SK-N-SH (cell line): ENCODE results near the gene NFX1. TPM values are rescaled to one million over a fixed set of nuclear protein-coding genes. Genes with fewer than 3 reads are reported as not detected.

ENCODE experiments used
- CTCF ChIA-PET: fragments of 300-600, 350-600 bp; formaldehyde crosslinking; extraction: SDS; loops from one replicate; lab custom pipeline; 2021; lab: Yijun Ruan, JAX
- POLR2A ChIA-PET: fragments of 350-600 bp; sonication (Branson Sonifier 250); formaldehyde crosslinking; extraction: SDS; loops from one replicate; lab custom pipeline; 2020; ENCODE audit warnings: antibody characterized with exemption, inconsistent platforms; lab: Yijun Ruan, JAX
- DNase-seq: peaks from one replicate; pipeline ENCODE4 v3.0.0; 2012
- H2AFZ ChIP-seq: fragments of 200-600 bp; sonication (generic); 2 replicates; pipeline ENCODE4 v1.8.1; 2016; ENCODE audit warnings: antibody characterized with exemption, mild to moderate bottlenecking, low read depth
- H3F3A ChIP-seq: fragments of 200-600 bp; sonication (generic); replicated peaks from 2 replicates; pipeline ENCODE3; 2016; ENCODE audit warnings: antibody characterized with exemption, mild to moderate bottlenecking; ENCODE audit not compliant: insufficient read depth
- H3K27ac ChIP-seq, 2 experiments: fragments of 200-500 bp in 1 of 2; fragments of 200-600 bp in 1 of 2; sonication (Bioruptor generic) in 1 of 2; sonication (generic), shearing (Covaris generic) in 1 of 2; 2 replicates each; pipeline versions ENCODE4 v1.5.1 to v1.6.1; 2014 to 2016; ENCODE audit warnings: low read depth in 2 of 2, inconsistent platforms in 1 of 2, low read length in 1 of 2, mild to moderate bottlenecking in 1 of 2, mixed read lengths in 1 of 2
- H3K27me3 ChIP-seq: fragments of 200-600 bp; sonication (generic), shearing (Covaris generic); 2 replicates; pipeline ENCODE4 v1.6.1; 2016; ENCODE audit warnings: mixed run types; ENCODE audit not compliant: insufficient read depth
- H3K36me3 ChIP-seq, 2 experiments: fragments of 200-500 bp in 1 of 2; fragments of 200-600 bp in 1 of 2; sonication (Bioruptor generic) in 1 of 2; sonication (generic) in 1 of 2; replicated peaks in 1 of 2; 2 replicates each; pipeline versions ENCODE3 to v1.5.1; 2014 to 2016; ENCODE audit warnings: low read length in 1 of 2, mild to moderate bottlenecking in 1 of 2; ENCODE audit not compliant: insufficient read depth in 2 of 2, control insufficient read depth in 1 of 2
- H3K4me1 ChIP-seq, 2 experiments: fragments of 200-500 bp in 1 of 2; fragments of 200-600 bp in 1 of 2; sonication (Bioruptor generic) in 1 of 2; sonication (generic), shearing (Covaris generic) in 1 of 2; 2 replicates each; pipeline versions ENCODE4 v1.5.1 to v1.6.1; 2014 to 2016; ENCODE audit warnings: low read depth in 1 of 2, low read length in 1 of 2, mixed run types in 1 of 2; ENCODE audit not compliant: insufficient read depth in 2 of 2, control insufficient read depth in 1 of 2
- H3K4me2 ChIP-seq: fragments of 200-600 bp; sonication (generic), shearing (Covaris generic); 2 replicates; pipeline ENCODE4 v1.6.1; 2017; ENCODE audit warnings: mixed run types
- H3K4me3 ChIP-seq, 2 experiments: fragments of 200-500 bp in 1 of 2; fragments of 200-600 bp in 1 of 2; sonication (Bioruptor generic) in 1 of 2; sonication (generic), shearing (Covaris generic) in 1 of 2; 2 replicates each; pipeline versions ENCODE4 v1.5.1 to v1.8.1; 2014 to 2016; ENCODE audit warnings: low read depth in 2 of 2, inconsistent platforms in 1 of 2, low read length in 1 of 2, mild to moderate bottlenecking in 1 of 2, mixed read lengths in 1 of 2, moderate library complexity in 1 of 2
- H3K79me2 ChIP-seq: fragments of 200-600 bp; sonication (generic); 2 replicates; pipeline ENCODE4 v1.8.1; 2017; ENCODE audit warnings: mild to moderate bottlenecking; ENCODE audit not compliant: insufficient read depth
- H3K9ac ChIP-seq: fragments of 200-600 bp; sonication (generic); 2 replicates; pipeline ENCODE4 v1.6.1; 2017; ENCODE audit warnings: mixed run types
- H3K9me2 ChIP-seq: fragments of 200-600 bp; sonication (generic); 2 replicates; pipeline ENCODE4 v1.6.1; 2017; ENCODE audit warnings: mixed run types
- H3K9me3 ChIP-seq: fragments of 200-600 bp; sonication (generic); 2 replicates; pipeline ENCODE4 v1.6.1; 2017; ENCODE audit warnings: mixed run types, mild to moderate bottlenecking, moderate library complexity
- H4K20me1 ChIP-seq: fragments of 200-600 bp; sonication (generic); 2 replicates; pipeline ENCODE4 v1.6.1; 2017; ENCODE audit warnings: mild to moderate bottlenecking, mixed run types; ENCODE audit not compliant: insufficient read depth
- CHD2 ChIP-seq: fragments of 150-350 bp; IDR thresholded peaks from 2 replicates; pipeline ENCODE4 v1.6.1; 2018; ENCODE audit warnings: low read length; ENCODE audit not compliant: partially characterized antibody
- ELF1 ChIP-seq: IDR thresholded peaks from 2 replicates; pipeline ENCODE4 v1.4.0; 2012
- EP300 ChIP-seq, 2 experiments: IDR thresholded peaks; 2 replicates each; pipeline versions ENCODE4 v1.4.0 to v1.6.1; 2012; ENCODE audit warnings: borderline replicate concordance in 1 of 2, low read depth in 1 of 2, low read length in 1 of 2
- FOXJ3 ChIP-seq: sonication (generic); formaldehyde crosslinking; IDR thresholded peaks from 2 replicates; pipeline ENCODE4 v1.5.1; 2020; ENCODE audit warnings: mild to moderate bottlenecking, missing genetic modification reagents
- GABPA ChIP-seq: IDR thresholded peaks from 2 replicates; pipeline ENCODE4 v1.4.0; 2012; ENCODE audit warnings: low read depth, mild to moderate bottlenecking
- GATA2 ChIP-seq: sonication (generic); formaldehyde crosslinking; IDR thresholded peaks from 2 replicates; pipeline ENCODE4 v1.5.0; 2020; ENCODE audit warnings: mild to moderate bottlenecking, missing genetic modification reagents
- JUND ChIP-seq: IDR thresholded peaks from 2 replicates; pipeline ENCODE4 v1.4.0; 2012
- MEF2A ChIP-seq: IDR thresholded peaks from 2 replicates; pipeline ENCODE4 v1.4.0; 2012; ENCODE audit warnings: low read depth, borderline replicate concordance
- NFIC ChIP-seq: IDR thresholded peaks from 2 replicates; pipeline ENCODE4 v1.4.0; 2012; ENCODE audit warnings: borderline replicate concordance
- POLR2AphosphoS5 ChIP-seq: IDR thresholded peaks from 2 replicates; pipeline ENCODE4 v1.6.1; 2012; ENCODE audit warnings: low read depth, low read length
- RCOR1 ChIP-seq: fragments of 150-350 bp; IDR thresholded peaks from 2 replicates; pipeline ENCODE4 v1.6.1; 2017; ENCODE audit warnings: antibody characterized with exemption, low read length
- RFX5 ChIP-seq: IDR thresholded peaks from 2 replicates; pipeline ENCODE4 v1.6.1; 2012; ENCODE audit warnings: mild to moderate bottlenecking, improper control_type of control experiment, low read length
- SIN3A ChIP-seq: IDR thresholded peaks from 2 replicates; pipeline ENCODE4 v1.6.1; 2012; ENCODE audit warnings: low read depth, mild to moderate bottlenecking, low read length, moderate library complexity, borderline replicate concordance
- SMC3 ChIP-seq: IDR thresholded peaks from 2 replicates; pipeline ENCODE4 v1.6.1; 2012; ENCODE audit warnings: low read depth, low read length, improper control_type of control experiment
- TAF1 ChIP-seq: IDR thresholded peaks from 2 replicates; pipeline ENCODE4 v1.6.1; 2012; ENCODE audit warnings: low read depth, mild to moderate bottlenecking, low read length, moderate library complexity, borderline replicate concordance
- YY1 ChIP-seq: IDR thresholded peaks from 2 replicates; pipeline ENCODE4 v1.4.0; 2012; ENCODE audit warnings: low read depth, mild to moderate bottlenecking
- WGBS: methylation state at CpG from one replicate; pipeline ENCODE4 v1.1.6; 2017; ENCODE audit warnings: low lambda C conversion rate; 5-methylcytosine and 5-hydroxymethylcytosine counted together
- polyA plus RNA-seq, 3 experiments: library from polyadenylated mRNA; depleted of rRNA; stranded (reverse); fragments of >200 nt; gene quantifications; 2 replicates each; pipeline ENCODE4 v1.2.3, GENCODE V29; 2012
- TF ChIP-seq, protein P1 (sequence below): fragments of 200-600 bp; sonication (generic); IDR thresholded peaks from 2 replicates; pipeline ENCODE4 v1.6.1; 2017; ENCODE audit warnings: antibody characterized with exemption, mild to moderate bottlenecking, moderate library complexity
- TF ChIP-seq, protein P2 (sequence below): IDR thresholded peaks from 2 replicates; pipeline ENCODE4 v1.4.0; 2012; ENCODE audit warnings: low read depth, borderline replicate concordance
- TF ChIP-seq, protein P3 (sequence below): IDR thresholded peaks from 2 replicates; pipeline ENCODE4 v1.4.0; 2012; ENCODE audit warnings: low read depth, borderline replicate concordance
- TF ChIP-seq, protein P4 (sequence below): fragments of 150-350 bp; IDR thresholded peaks from 2 replicates; pipeline ENCODE4 v1.6.1; 2017; ENCODE audit warnings: antibody characterized with exemption, low read length, low read depth, borderline replicate concordance
- TF ChIP-seq, protein P5 (sequence below): IDR thresholded peaks from 2 replicates; pipeline ENCODE4 v1.4.0; 2012; ENCODE audit warnings: low read depth

The NFX1 gene
- polyA plus RNA-seq, 1 of the 3 experiments (the other 2 are of a cell fraction), result 19.6 TPM

DNA sequence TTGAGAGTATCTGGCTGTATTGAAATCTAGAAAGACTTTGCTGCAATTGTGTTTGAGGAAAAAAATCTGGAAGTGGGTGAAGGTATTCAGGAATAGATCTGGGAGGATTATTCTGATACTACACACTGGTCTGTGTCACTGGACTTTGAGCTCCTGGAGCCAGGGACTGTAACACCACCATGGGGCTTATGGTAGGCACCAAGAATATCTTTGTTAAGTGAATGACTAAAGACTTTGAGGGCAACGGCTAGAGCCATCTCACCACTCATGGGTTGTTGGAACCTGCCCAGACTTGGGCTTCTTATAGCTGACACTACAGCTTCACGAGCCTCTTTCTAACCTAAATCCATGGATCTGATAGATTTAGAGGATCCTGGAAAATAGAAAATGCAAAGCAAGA lies 10.2 kb downstream of the NFX1 start (continued):
- TF ChIP-seq, protein P1, sequence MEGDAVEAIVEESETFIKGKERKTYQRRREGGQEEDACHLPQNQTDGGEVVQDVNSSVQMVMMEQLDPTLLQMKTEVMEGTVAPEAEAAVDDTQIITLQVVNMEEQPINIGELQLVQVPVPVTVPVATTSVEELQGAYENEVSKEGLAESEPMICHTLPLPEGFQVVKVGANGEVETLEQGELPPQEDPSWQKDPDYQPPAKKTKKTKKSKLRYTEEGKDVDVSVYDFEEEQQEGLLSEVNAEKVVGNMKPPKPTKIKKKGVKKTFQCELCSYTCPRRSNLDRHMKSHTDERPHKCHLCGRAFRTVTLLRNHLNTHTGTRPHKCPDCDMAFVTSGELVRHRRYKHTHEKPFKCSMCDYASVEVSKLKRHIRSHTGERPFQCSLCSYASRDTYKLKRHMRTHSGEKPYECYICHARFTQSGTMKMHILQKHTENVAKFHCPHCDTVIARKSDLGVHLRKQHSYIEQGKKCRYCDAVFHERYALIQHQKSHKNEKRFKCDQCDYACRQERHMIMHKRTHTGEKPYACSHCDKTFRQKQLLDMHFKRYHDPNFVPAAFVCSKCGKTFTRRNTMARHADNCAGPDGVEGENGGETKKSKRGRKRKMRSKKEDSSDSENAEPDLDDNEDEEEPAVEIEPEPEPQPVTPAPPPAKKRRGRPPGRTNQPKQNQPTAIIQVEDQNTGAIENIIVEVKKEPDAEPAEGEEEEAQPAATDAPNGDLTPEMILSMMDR, result no peak
- TF ChIP-seq GATA2 (CRISPR knock-in tag) (no peak), TAF1 (no peak), JUND (no peak), POLR2AphosphoS5 (no peak)
- TF ChIP-seq, protein P2, sequence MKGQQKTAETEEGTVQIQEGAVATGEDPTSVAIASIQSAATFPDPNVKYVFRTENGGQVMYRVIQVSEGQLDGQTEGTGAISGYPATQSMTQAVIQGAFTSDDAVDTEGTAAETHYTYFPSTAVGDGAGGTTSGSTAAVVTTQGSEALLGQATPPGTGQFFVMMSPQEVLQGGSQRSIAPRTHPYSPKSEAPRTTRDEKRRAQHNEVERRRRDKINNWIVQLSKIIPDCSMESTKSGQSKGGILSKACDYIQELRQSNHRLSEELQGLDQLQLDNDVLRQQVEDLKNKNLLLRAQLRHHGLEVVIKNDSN, result no peak

DNA sequence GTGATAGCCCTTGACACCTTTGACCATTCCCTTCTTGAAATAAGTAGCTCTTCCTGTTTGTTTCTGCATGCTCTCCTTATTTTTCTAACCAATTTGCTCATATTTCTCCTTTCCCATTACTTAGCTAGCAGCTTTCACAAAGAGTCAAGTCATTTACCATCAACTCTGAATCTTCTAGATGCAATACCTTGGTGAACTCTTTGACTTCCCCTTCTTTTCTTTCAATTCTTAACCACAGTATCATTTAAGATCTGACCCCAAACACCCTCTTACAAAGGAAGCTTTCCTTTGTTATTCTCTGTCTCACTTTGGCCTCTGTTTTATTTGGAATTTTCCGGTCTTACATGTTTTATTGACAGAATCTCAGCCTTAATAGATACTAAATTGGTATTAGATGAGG lies 14.0 kb downstream of the NFX1 start:
- peaks cover 38% of the 10 kb centered on the region for H3K79me2 ChIP-seq

DNA sequence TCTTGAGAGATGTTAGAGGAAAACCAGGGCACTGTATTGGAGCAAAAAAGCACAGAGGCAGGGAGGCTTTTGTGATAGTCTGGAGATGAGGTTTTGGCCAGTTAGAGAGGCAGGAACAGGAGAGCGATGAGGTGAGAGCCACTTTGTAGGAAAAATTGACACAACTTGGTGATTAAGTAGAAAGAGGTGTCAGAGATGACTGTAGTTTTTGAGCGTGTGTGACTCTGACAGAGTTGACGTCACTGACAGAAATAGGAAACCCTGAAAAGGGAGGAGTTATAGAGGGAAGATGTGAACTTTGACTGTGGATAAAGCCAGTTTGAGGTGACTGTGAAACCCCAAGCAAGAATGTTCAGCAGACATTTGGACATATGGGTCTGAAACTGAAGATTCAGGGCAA lies 15.7 kb downstream of the NFX1 start:
- Histone ChIP-seq H3K9me3 (no peaks in the 10 kb centered on the region), H3K79me2 (peaks cover 24% of the 10 kb centered on the region), H3K27ac (no peak overlapping the region), H3K36me3 (peaks cover 81 to 93% of the 10 kb centered on the region in 2 experiments), H2AFZ (no peak overlapping the region), H3K4me3 (no peak overlapping the region), H3K9me2 (no peaks in the 10 kb centered on the region), H4K20me1 (no peaks in the 10 kb centered on the region), H3F3A (no peaks in the 10 kb centered on the region), H3K4me1 (no peaks in the 10 kb centered on the region), H3K27me3 (no peaks in the 10 kb centered on the region), H3K4me2 (no peak overlapping the region), H3K9ac (no peak overlapping the region)
- CTCF ChIA-PET, result interaction anchor here (0.7 kb wide), 1 partner anchor 170 kb away, joined by 3 read pairs; no protein-coding TSS in a partner anchor
- DNase-seq, result no peak
- POLR2A ChIA-PET, result no interaction called here
- 96% methylated on average over 3 of the region's 3 CpGs for WGBS
- TF ChIP-seq TAF1 (no peak), ELF1 (no peak), SIN3A (no peak), SMC3 (no peak), MEF2A (no peak), FOXJ3 (CRISPR knock-in tag) (no peak), RFX5 (no peak), EP300 (IDR thresholded peaks at IDR 0.05; ENCODE audit: borderline replicate concordance in 1 of 2, low read depth in 1 of 2, low read length in 1 of 2) (no peak), NFIC (no peak), YY1 (no peak), CHD2 (no peak), POLR2AphosphoS5 (no peak), RCOR1 (no peak)
- TF ChIP-seq, protein P3, sequence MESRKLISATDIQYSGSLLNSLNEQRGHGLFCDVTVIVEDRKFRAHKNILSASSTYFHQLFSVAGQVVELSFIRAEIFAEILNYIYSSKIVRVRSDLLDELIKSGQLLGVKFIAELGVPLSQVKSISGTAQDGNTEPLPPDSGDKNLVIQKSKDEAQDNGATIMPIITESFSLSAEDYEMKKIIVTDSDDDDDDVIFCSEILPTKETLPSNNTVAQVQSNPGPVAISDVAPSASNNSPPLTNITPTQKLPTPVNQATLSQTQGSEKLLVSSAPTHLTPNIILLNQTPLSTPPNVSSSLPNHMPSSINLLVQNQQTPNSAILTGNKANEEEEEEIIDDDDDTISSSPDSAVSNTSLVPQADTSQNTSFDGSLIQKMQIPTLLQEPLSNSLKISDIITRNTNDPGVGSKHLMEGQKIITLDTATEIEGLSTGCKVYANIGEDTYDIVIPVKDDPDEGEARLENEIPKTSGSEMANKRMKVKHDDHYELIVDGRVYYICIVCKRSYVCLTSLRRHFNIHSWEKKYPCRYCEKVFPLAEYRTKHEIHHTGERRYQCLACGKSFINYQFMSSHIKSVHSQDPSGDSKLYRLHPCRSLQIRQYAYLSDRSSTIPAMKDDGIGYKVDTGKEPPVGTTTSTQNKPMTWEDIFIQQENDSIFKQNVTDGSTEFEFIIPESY, result no peak
- TF ChIP-seq, protein P2, result no peak
- TF ChIP-seq, protein P4, sequence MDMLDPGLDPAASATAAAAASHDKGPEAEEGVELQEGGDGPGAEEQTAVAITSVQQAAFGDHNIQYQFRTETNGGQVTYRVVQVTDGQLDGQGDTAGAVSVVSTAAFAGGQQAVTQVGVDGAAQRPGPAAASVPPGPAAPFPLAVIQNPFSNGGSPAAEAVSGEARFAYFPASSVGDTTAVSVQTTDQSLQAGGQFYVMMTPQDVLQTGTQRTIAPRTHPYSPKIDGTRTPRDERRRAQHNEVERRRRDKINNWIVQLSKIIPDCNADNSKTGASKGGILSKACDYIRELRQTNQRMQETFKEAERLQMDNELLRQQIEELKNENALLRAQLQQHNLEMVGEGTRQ, result no peak

More for the DNA sequence above, 14.0 kb downstream of the NFX1 start:
- H2AFZ ChIP-seq, result no peak overlapping the region
- no peaks in the 10 kb centered on the region for H3K4me1 ChIP-seq
- no peaks in the 10 kb centered on the region for H4K20me1 ChIP-seq
- no peak for TF ChIP-seq GABPA
- TF ChIP-seq, protein P5, sequence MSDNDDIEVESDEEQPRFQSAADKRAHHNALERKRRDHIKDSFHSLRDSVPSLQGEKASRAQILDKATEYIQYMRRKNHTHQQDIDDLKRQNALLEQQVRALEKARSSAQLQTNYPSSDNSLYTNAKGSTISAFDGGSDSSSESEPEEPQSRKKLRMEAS, result no peak
- CTCF ChIA-PET, result interaction anchor here (0.6 to 1.5 kb wide), 2 partner anchors 26 to 231 kb away, joined by 3 to 4 read pairs; no protein-coding TSS in a partner anchor
- no peak overlapping the region for H3K27ac ChIP-seq
- no peak overlapping the region for H3K4me2 ChIP-seq
- no peak overlapping the region for H3K4me3 ChIP-seq
- no peaks in the 10 kb centered on the region for H3F3A ChIP-seq
- DNase-seq, result no peak
- H3K9ac ChIP-seq, result no peak overlapping the region
- POLR2A ChIA-PET, result no interaction called here
- no peaks in the 10 kb centered on the region for H3K9me2 ChIP-seq
- peaks cover 76 to 88% of the 10 kb centered on the region in 2 experiments for H3K36me3 ChIP-seq
- 96% methylated on average over 1 of the region's 1 CpG for WGBS
- no peaks in the 10 kb centered on the region for H3K27me3 ChIP-seq
- no peaks in the 10 kb centered on the region for H3K9me3 ChIP-seq
